SK-N-MC (cell line): ENCODE data around the gene ST6GALNAC6.

Experiments
- EZH2 ChIP-seq: fragments of 200-600 bp; sonication (generic); IDR thresholded peaks from one replicate; pipeline ENCODE4 v1.6.1; 2017; ENCODE audit warnings: antibody characterized with exemption
- POLR2AphosphoS5 ChIP-seq: IDR thresholded peaks from 2 replicates; pipeline ENCODE4 v1.6.1; 2012; ENCODE audit warnings: mild to moderate bottlenecking, low read depth, low read length, borderline replicate concordance

DNA sequence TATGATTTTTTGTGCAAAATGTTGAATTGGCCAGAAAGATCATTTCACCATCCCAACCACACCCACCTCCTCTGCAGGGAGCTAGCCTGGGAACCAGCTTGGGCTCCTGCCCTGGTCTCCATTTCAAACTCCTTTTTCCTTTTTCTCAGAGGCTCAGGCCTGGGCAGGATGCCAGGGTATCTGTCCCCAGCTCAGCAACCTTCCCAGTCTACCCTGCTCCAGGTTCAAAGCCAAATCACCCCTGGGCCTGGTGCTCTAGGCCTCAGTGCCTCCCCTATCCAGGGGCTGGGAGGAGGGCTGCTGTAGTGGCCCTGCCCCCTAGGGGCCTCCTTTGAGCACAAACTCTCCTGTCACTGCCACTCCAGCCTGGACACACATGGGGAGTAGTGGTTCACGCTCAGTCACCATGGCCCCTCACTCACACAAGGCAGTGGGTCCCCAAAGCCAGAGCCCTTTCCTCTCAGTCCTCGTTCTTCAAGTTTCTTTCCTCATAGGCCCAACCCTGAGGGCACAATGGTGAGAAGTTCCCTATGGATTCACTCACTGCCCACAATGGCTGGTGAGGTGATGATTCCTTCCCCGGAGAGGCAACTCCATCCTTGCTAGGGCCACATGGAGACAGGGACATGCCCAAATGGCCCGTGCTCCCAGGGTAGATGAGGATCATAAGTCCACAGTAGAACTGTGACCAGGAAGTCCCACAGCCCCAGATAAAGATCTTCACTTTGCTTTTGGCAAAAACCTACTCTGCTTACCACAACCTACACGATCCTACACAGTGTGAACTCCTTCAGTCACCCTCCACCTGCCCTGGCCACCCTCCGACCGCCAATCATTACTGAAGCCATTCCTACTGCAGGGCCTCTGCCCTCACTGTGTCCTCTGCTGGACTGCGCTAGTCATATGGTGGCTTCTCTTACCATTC is 19.0 kb upstream of the ST6GALNAC6 start:
- TF ChIP-seq POLR2AphosphoS5 (no peak), EZH2 (no peak)
